Measurements from ENCODE around the gene TMEM115.

Gene TMEM115, protein sequence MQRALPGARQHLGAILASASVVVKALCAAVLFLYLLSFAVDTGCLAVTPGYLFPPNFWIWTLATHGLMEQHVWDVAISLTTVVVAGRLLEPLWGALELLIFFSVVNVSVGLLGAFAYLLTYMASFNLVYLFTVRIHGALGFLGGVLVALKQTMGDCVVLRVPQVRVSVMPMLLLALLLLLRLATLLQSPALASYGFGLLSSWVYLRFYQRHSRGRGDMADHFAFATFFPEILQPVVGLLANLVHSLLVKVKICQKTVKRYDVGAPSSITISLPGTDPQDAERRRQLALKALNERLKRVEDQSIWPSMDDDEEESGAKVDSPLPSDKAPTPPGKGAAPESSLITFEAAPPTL

DNA sequence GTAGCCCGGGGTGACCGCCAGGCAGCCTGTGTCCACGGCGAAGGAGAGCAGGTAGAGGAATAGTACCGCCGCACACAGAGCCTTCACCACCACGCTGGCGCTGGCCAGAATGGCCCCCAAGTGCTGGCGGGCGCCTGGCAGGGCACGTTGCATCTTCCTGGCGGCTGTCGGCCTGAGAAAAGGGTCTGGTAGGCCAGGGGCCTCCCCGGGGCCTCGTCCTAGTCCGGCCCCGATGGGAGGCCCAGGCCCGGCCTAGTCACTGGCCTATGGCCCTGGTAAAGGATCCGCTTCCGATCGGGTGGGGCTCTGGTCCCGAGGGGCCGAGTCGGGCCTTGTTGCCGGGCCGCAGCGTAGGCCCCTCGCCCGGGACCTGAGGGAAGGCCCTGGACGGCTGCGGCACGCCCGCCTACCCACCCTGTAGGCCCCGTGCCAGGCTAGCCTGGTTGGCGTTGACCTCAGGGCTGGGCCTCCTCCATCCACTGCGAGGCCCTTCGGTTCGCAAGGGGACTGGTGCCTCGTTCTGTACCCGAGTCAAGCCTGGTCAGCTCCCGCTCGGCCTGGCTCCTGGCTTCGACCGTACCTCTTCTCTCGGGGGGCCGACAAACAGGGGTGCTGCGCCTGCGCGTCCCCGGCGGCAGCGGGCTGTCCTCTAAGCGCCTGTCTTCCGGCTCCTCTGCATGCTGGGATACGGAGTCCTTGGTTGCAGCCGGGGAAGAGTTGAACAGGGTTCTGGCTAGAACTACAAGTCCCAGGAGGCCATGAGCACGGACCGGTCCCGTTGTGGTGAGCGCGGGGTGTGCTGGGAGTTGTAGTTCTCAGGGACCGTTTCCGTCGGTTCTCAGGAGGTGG, at the start of gene TMEM115:
Gene TMEM115, minus strand, starts transcription at position 611 of the 849 bp plus-strand sequence. Its CDS starts 458 bp downstream, at position 153.
- TF ChIP-seq, protein P1, sequence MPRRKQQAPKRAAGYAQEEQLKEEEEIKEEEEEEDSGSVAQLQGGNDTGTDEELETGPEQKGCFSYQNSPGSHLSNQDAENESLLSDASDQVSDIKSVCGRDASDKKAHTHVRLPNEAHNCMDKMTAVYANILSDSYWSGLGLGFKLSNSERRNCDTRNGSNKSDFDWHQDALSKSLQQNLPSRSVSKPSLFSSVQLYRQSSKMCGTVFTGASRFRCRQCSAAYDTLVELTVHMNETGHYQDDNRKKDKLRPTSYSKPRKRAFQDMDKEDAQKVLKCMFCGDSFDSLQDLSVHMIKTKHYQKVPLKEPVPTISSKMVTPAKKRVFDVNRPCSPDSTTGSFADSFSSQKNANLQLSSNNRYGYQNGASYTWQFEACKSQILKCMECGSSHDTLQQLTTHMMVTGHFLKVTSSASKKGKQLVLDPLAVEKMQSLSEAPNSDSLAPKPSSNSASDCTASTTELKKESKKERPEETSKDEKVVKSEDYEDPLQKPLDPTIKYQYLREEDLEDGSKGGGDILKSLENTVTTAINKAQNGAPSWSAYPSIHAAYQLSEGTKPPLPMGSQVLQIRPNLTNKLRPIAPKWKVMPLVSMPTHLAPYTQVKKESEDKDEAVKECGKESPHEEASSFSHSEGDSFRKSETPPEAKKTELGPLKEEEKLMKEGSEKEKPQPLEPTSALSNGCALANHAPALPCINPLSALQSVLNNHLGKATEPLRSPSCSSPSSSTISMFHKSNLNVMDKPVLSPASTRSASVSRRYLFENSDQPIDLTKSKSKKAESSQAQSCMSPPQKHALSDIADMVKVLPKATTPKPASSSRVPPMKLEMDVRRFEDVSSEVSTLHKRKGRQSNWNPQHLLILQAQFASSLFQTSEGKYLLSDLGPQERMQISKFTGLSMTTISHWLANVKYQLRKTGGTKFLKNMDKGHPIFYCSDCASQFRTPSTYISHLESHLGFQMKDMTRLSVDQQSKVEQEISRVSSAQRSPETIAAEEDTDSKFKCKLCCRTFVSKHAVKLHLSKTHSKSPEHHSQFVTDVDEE (CRISPR knock-in tag; IDR thresholded peaks at IDR 0.05): 0 out of 2 replicates have a peak, but pooled peaks have one; percentile 74
- 0 out of 2 replicates have a peak, but pooled peaks have one; percentile 17 for TF ChIP-seq CSDC2 (CRISPR knock-in tag; IDR thresholded peaks at IDR 0.05)
- no peak for TF ChIP-seq ISL1 (CRISPR knock-in tag; IDR thresholded peaks at IDR 0.05)
- ATAC-seq: peak; percentile 98

DNA sequence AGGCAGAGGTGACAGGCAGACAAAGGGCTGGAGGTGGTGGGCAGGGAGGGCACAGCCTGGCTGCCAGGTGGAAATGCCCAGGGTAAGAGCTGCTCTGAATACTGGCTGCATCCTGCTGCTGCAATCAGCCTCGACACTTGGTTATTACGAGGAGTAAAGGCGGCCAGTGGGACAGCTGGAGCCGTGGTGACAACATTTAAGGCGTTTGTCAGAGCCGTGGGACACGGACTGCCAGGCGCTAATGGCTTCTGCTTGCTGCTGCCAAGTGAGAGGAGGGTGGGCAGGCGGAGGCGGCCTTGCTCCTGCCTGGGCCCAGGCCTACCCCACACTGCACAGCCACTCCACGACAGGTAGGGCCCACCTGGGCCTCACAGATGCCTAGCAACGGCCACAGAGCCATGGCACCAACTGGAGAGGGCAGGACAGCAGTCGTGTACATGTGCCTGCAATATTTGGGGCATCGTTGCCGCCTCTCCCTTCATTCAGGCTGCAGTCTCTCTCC, 49.2 kb upstream of the TMEM115 start:
- no peak for ATAC-seq
- no peak for TF ChIP-seq GLIS3 (CRISPR knock-in tag; IDR thresholded peaks at IDR 0.05)
- no peak for TF ChIP-seq SNAI2 (CRISPR knock-in tag; IDR thresholded peaks at IDR 0.05)
- TF ChIP-seq, protein P2, sequence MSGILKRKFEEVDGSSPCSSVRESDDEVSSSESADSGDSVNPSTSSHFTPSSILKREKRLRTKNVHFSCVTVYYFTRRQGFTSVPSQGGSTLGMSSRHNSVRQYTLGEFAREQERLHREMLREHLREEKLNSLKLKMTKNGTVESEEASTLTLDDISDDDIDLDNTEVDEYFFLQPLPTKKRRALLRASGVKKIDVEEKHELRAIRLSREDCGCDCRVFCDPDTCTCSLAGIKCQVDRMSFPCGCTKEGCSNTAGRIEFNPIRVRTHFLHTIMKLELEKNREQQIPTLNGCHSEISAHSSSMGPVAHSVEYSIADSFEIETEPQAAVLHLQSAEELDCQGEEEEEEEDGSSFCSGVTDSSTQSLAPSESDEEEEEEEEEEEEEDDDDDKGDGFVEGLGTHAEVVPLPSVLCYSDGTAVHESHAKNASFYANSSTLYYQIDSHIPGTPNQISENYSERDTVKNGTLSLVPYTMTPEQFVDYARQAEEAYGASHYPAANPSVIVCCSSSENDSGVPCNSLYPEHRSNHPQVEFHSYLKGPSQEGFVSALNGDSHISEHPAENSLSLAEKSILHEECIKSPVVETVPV (CRISPR knock-in tag; IDR thresholded peaks at IDR 0.05): no peak
- no peak for TF ChIP-seq BACH2 (CRISPR knock-in tag; IDR thresholded peaks at IDR 0.05; ENCODE audit: borderline replicate concordance)
- TF ChIP-seq ESRRG (CRISPR knock-in tag; IDR thresholded peaks at IDR 0.05): no peak
- no peak for TF ChIP-seq ZNF565 (CRISPR knock-in tag; conservative IDR thresholded peaks at IDR 0.05; ENCODE audit: low read depth)
- TF ChIP-seq RARB (CRISPR knock-in tag; IDR thresholded peaks at IDR 0.05): no peak
- no peak for TF ChIP-seq CSDC2 (CRISPR knock-in tag; IDR thresholded peaks at IDR 0.05)

DNA sequence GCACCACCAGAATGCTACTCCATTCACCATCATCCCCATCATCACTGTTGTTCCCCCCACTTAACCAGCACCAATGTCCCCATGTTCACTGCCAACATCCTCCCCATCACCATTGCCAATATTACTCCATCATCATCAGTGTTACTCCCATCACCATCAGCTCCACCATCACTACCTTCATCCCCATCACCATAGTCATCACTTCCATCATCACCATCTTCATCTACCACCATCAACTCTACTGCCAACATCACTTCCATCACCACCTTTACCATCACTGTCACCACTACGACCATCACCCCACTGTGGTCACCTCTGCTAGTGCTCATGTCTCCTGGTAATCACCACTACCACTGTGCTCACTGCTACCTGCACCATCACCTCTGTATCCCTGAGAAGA, 47.2 kb upstream of the TMEM115 start:
- ATAC-seq: no peak
- TF ChIP-seq ZFP30 (CRISPR knock-in tag; IDR thresholded peaks at IDR 0.05) (no peak), ZNF70 (CRISPR knock-in tag; IDR thresholded peaks at IDR 0.05) (no peak), ARNTL (CRISPR knock-in tag; IDR thresholded peaks at IDR 0.05; ENCODE audit: borderline replicate concordance, low read depth) (no peak), PPARA (CRISPR knock-in tag; IDR thresholded peaks at IDR 0.05; ENCODE audit: borderline replicate concordance) (no peak), GLIS3 (CRISPR knock-in tag; IDR thresholded peaks at IDR 0.05) (no peak), ESRRG (CRISPR knock-in tag; IDR thresholded peaks at IDR 0.05) (no peak), ZC3H10 (CRISPR knock-in tag; IDR thresholded peaks at IDR 0.05) (no peak), ZNF565 (CRISPR knock-in tag; conservative IDR thresholded peaks at IDR 0.05; ENCODE audit: low read depth) (no peak), RARB (CRISPR knock-in tag; IDR thresholded peaks at IDR 0.05) (no peak), SNAI2 (CRISPR knock-in tag; IDR thresholded peaks at IDR 0.05) (no peak), ZNF8 (CRISPR knock-in tag; IDR thresholded peaks at IDR 0.05) (no peak), ZFP3 (CRISPR knock-in tag; IDR thresholded peaks at IDR 0.05) (no peak), BACH2 (CRISPR knock-in tag; IDR thresholded peaks at IDR 0.05; ENCODE audit: borderline replicate concordance) (no peak)
- TF ChIP-seq, protein P3, sequence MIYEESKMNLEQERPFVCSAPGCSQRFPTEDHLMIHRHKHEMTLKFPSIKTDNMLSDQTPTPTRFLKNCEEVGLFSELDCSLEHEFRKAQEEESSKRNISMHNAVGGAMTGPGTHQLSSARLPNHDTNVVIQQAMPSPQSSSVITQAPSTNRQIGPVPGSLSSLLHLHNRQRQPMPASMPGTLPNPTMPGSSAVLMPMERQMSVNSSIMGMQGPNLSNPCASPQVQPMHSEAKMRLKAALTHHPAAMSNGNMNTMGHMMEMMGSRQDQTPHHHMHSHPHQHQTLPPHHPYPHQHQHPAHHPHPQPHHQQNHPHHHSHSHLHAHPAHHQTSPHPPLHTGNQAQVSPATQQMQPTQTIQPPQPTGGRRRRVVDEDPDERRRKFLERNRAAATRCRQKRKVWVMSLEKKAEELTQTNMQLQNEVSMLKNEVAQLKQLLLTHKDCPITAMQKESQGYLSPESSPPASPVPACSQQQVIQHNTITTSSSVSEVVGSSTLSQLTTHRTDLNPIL (CRISPR knock-in tag; IDR thresholded peaks at IDR 0.05; ENCODE audit: low read depth): no peak
- TF ChIP-seq, protein P1 (CRISPR knock-in tag; IDR thresholded peaks at IDR 0.05): no peak
- TF ChIP-seq, protein P4, sequence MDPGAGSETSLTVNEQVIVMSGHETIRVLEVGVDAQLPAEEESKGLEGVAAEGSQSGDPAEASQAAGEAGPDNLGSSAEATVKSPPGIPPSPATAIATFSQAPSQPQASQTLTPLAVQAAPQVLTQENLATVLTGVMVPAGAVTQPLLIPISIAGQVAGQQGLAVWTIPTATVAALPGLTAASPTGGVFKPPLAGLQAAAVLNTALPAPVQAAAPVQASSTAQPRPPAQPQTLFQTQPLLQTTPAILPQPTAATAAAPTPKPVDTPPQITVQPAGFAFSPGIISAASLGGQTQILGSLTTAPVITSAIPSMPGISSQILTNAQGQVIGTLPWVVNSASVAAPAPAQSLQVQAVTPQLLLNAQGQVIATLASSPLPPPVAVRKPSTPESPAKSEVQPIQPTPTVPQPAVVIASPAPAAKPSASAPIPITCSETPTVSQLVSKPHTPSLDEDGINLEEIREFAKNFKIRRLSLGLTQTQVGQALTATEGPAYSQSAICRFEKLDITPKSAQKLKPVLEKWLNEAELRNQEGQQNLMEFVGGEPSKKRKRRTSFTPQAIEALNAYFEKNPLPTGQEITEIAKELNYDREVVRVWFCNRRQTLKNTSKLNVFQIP (CRISPR knock-in tag; IDR thresholded peaks at IDR 0.05; ENCODE audit: borderline replicate concordance, low read depth): no peak
- TF ChIP-seq, protein P5, sequence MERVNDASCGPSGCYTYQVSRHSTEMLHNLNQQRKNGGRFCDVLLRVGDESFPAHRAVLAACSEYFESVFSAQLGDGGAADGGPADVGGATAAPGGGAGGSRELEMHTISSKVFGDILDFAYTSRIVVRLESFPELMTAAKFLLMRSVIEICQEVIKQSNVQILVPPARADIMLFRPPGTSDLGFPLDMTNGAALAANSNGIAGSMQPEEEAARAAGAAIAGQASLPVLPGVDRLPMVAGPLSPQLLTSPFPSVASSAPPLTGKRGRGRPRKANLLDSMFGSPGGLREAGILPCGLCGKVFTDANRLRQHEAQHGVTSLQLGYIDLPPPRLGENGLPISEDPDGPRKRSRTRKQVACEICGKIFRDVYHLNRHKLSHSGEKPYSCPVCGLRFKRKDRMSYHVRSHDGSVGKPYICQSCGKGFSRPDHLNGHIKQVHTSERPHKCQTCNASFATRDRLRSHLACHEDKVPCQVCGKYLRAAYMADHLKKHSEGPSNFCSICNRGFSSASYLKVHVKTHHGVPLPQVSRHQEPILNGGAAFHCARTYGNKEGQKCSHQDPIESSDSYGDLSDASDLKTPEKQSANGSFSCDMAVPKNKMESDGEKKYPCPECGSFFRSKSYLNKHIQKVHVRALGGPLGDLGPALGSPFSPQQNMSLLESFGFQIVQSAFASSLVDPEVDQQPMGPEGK (CRISPR knock-in tag; IDR thresholded peaks at IDR 0.05; ENCODE audit: borderline replicate concordance): no peak

All from SK-N-SH treated with all-trans-retinoic acid at 6 μM for 48 hours (cell line).